IMR-90 (cell line): ENCODE results near the gene PLEK. TPM values are rescaled to one million over a fixed set of nuclear protein-coding genes. Genes with fewer than 3 reads are reported as not detected.
A peak's percentile ranks its signal among the peaks of the same experiment; 100 is the strongest.

Source experiments
- ATAC-seq: fragments of 200-7000 bp; cut with Tn5 transposase; 2 replicates; pipeline ENCODE4 v1.9.1; 2020; ENCODE audit warnings: low read depth, mild to moderate bottlenecking, moderate library complexity
- BruUV-seq: library from RNA; stranded (reverse); fragments of 400-500 nt; replicated peaks from 2 replicates; lab custom pipeline; 2021; lab: Mats Ljungman, UMichigan
- CTCF ChIA-PET: fragments of 300-600 bp; formaldehyde crosslinking; extraction: SDS; loops from one replicate; lab custom pipeline; 2021; ENCODE audit warnings: antibody characterized with exemption; lab: Yijun Ruan, JAX
- POLR2A ChIA-PET: fragments of 300-600 bp; sonication (Branson Sonifier 250); formaldehyde crosslinking; loops from one replicate; lab custom pipeline; 2022; ENCODE audit warnings: antibody characterized with exemption; ENCODE audit not compliant: unreplicated experiment; lab: Charles Lee
- DNase-seq: peaks from one replicate; pipeline ENCODE4 v3.0.0; 2013
- H2AFZ ChIP-seq: replicated peaks from 2 replicates; pipeline ENCODE3; 2013; ENCODE audit warnings: low read length, mild to moderate bottlenecking; ENCODE audit not compliant: poor library complexity
- H2AK5ac ChIP-seq: 2 replicates; pipeline ENCODE4 v1.6.1; 2013; ENCODE audit warnings: low read depth, low read length, inconsistent platforms
- H2AK9ac ChIP-seq: replicated peaks from 2 replicates; pipeline ENCODE3; 2013; ENCODE audit warnings: mild to moderate bottlenecking, low read depth, low read length, moderate library complexity; ENCODE audit not compliant: poor library complexity
- H2BK120ac ChIP-seq: 2 replicates; pipeline ENCODE4 v1.6.1; 2013; ENCODE audit warnings: low read depth, low read length, inconsistent platforms
- H2BK15ac ChIP-seq: 3 replicates; pipeline ENCODE4 v1.6.1; 2013; ENCODE audit warnings: low read depth, low read length, inconsistent platforms
- H2BK20ac ChIP-seq: 2 replicates; pipeline ENCODE4 v1.6.1; 2013; ENCODE audit warnings: low read depth, mild to moderate bottlenecking, inconsistent platforms, low read length, moderate library complexity
- H2BK5ac ChIP-seq: 2 replicates; pipeline ENCODE4 v1.6.1; 2013; ENCODE audit warnings: mild to moderate bottlenecking, low read depth, low read length, inconsistent platforms; ENCODE audit not compliant: poor library complexity, severe bottlenecking
- H3K14ac ChIP-seq: replicated peaks from 2 replicates; pipeline ENCODE4 v1.6.1; 2013; ENCODE audit warnings: low read depth, low read length, inconsistent platforms
- H3K18ac ChIP-seq: 2 replicates; pipeline ENCODE4 v1.6.1; 2013; ENCODE audit warnings: low read depth, low read length, control low read depth
- H3K23ac ChIP-seq: 2 replicates; pipeline ENCODE4 v1.6.1; 2013; ENCODE audit warnings: low read depth, low read length, inconsistent platforms
- H3K27ac ChIP-seq: 2 replicates; pipeline ENCODE4 v1.5.1; 2013; ENCODE audit warnings: mild to moderate bottlenecking, control low read depth, low read length; ENCODE audit not compliant: insufficient read depth
- H3K27me3 ChIP-seq: 2 replicates; pipeline ENCODE4 v1.6.1; 2013; ENCODE audit warnings: low read length; ENCODE audit not compliant: control insufficient read depth, insufficient read depth
- H3K36me3 ChIP-seq: 2 replicates; pipeline ENCODE4 v1.6.1; 2013; ENCODE audit warnings: low read length, mixed read lengths; ENCODE audit not compliant: control insufficient read depth, insufficient read depth
- H3K4ac ChIP-seq: 2 replicates; pipeline ENCODE4 v1.6.1; 2013; ENCODE audit warnings: low read depth, low read length, inconsistent platforms
- H3K4me1 ChIP-seq: 2 replicates; pipeline ENCODE4 v1.6.1; 2013; ENCODE audit warnings: low read length, mixed read lengths; ENCODE audit not compliant: control insufficient read depth, insufficient read depth
- H3K4me2 ChIP-seq: 2 replicates; pipeline ENCODE4 v1.6.1; 2013; ENCODE audit warnings: low read depth, mild to moderate bottlenecking, control low read depth, low read length, moderate library complexity
- H3K4me3 ChIP-seq: 2 replicates; pipeline ENCODE4 v1.5.1; 2013; ENCODE audit warnings: low read depth, mild to moderate bottlenecking, control low read depth, low read length, moderate library complexity; ENCODE audit not compliant: insufficient read depth
- H3K56ac ChIP-seq: 2 replicates; pipeline ENCODE4 v1.6.1; 2013; ENCODE audit warnings: low read length, inconsistent platforms; ENCODE audit not compliant: insufficient read depth; ENCODE audit errors: extremely low read depth
- H3K79me1 ChIP-seq, 2 experiments: 2 replicates each; pipeline ENCODE4 v1.6.1; 2013; ENCODE audit warnings: low read length in 2 of 2, inconsistent platforms in 1 of 2, low read depth in 1 of 2
- H3K9ac ChIP-seq: 2 replicates; pipeline ENCODE4 v1.6.1; 2013; ENCODE audit warnings: low read depth, low read length, control low read depth
- H3K9me1 ChIP-seq: 2 replicates; pipeline ENCODE4 v1.6.1; 2013; ENCODE audit warnings: low read length, inconsistent platforms; ENCODE audit not compliant: insufficient read depth
- H3K9me3 ChIP-seq: 2 replicates; pipeline ENCODE4 v1.6.1; 2013; ENCODE audit warnings: low read length; ENCODE audit not compliant: control insufficient read depth, insufficient read depth
- H4K20me1 ChIP-seq: 2 replicates; pipeline ENCODE4 v1.6.1; 2013; ENCODE audit warnings: low read length, inconsistent platforms; ENCODE audit not compliant: insufficient read depth
- H4K5ac ChIP-seq: 2 replicates; pipeline ENCODE4 v1.6.1; 2013; ENCODE audit warnings: mild to moderate bottlenecking, low read depth, low read length, control low read depth
- H4K8ac ChIP-seq, 2 experiments: 2 replicates each; pipeline ENCODE4 v1.6.1; 2013; ENCODE audit warnings: low read depth in 2 of 2, low read length in 2 of 2, control low read depth in 1 of 2, inconsistent platforms in 1 of 2
- H4K91ac ChIP-seq: 2 replicates; pipeline ENCODE4 v1.6.1; 2013; ENCODE audit warnings: low read depth, low read length, inconsistent platforms; ENCODE audit not compliant: insufficient read depth
- BHLHE40 ChIP-seq: fragments of 150-350 bp; IDR thresholded peaks from 2 replicates; pipeline ENCODE4 v1.6.1; 2016; ENCODE audit warnings: mild to moderate bottlenecking, low read depth, low read length
- CEBPB ChIP-seq: IDR thresholded peaks from 2 replicates; pipeline ENCODE4 v1.6.1; 2012; ENCODE audit warnings: low read depth, low read length, improper control_type of control experiment
- FOS ChIP-seq: fragments of 150-350 bp; IDR thresholded peaks from 2 replicates; pipeline ENCODE4 v1.6.1; 2016; ENCODE audit warnings: low read depth, low read length
- MAFK ChIP-seq: IDR thresholded peaks from 2 replicates; pipeline ENCODE4 v1.6.1; 2012; ENCODE audit warnings: low read depth, low read length, improper control_type of control experiment
- MAZ ChIP-seq: IDR thresholded peaks from 2 replicates; pipeline ENCODE4 v1.6.1; 2012; ENCODE audit warnings: low read depth, mild to moderate bottlenecking, low read length, improper control_type of control experiment, moderate library complexity, borderline replicate concordance
- MXI1 ChIP-seq: IDR thresholded peaks from 2 replicates; pipeline ENCODE4 v1.6.1; 2012; ENCODE audit warnings: low read depth, mild to moderate bottlenecking, low read length, moderate library complexity, borderline replicate concordance
- NFE2L2 ChIP-seq: fragments of 150-350 bp; IDR thresholded peaks from 2 replicates; pipeline ENCODE4 v1.6.1; 2016; ENCODE audit warnings: low read depth, mild to moderate bottlenecking, low read length
- POLR2A ChIP-seq: IDR thresholded peaks from 2 replicates; pipeline ENCODE4 v1.6.1; 2012; ENCODE audit warnings: mild to moderate bottlenecking, low read depth, low read length
- RAD21 ChIP-seq: IDR thresholded peaks from 2 replicates; pipeline ENCODE4 v1.6.1; 2012; ENCODE audit warnings: low read length, improper control_type of control experiment
- RCOR1 ChIP-seq: IDR thresholded peaks from 2 replicates; pipeline ENCODE4 v1.6.1; 2012; ENCODE audit warnings: mild to moderate bottlenecking, low read length, improper control_type of control experiment; ENCODE audit not compliant: insufficient replicate concordance
- USF2 ChIP-seq: fragments of 150-350 bp; IDR thresholded peaks from 2 replicates; pipeline ENCODE4 v1.6.1; 2017; ENCODE audit warnings: mild to moderate bottlenecking, antibody characterized with exemption, low read length, low read depth
- WGBS, 2 experiments: methylation state at CpG; one replicate each; pipeline versions ENCODE4 v1.1.5 to v1.1.7; 2013; ENCODE audit warnings: missing lambda C conversion rate in 2 of 2; ENCODE audit not compliant: insufficient read length in 1 of 2; ENCODE audit errors: extremely low coverage in 2 of 2; 5-methylcytosine and 5-hydroxymethylcytosine counted together
- dilution Hi-C: fragments of 300-500 bp; cut with HindIII; formaldehyde crosslinking; loops from one replicate; pipeline ENCODE4 v1.14.3; 2018; ENCODE audit warnings: low sequenced_read_pairs; ENCODE audit not compliant: unreplicated experiment
- in situ Hi-C: fragments of 300-500 bp; cut with MboI; formaldehyde crosslinking; loops from 3 replicates; pipeline ENCODE4 v1.14.3; 2019; ENCODE audit warnings: low sequenced_read_pairs, inconsistent platforms, mixed read lengths
- intact Hi-C: fragments of 100-400 bp; cut with micrococcal nuclease; formaldehyde crosslinking; loops from 2 replicates; pipeline ENCODE4 v1.10.0; 2022
- polyA plus RNA-seq, 3 experiments: library from polyadenylated mRNA; depleted of rRNA; stranded (reverse); fragments of >200 nt; gene quantifications; 2 replicates each; pipeline ENCODE4 v1.2.3, GENCODE V29; 2012; ENCODE audit warnings: low replicate concordance in 1 of 3
- total RNA-seq: library from RNA; depleted of rRNA; stranded (reverse); fragments of >200 nt; gene quantifications from 2 replicates; pipeline ENCODE4 v1.2.3, GENCODE V29; 2012

Gene PLEK
- total and polyA plus RNA-seq, 2 of the 4 experiments (the other 2 are of a cell fraction) = under 0.01 TPM; not detected in 1

- Histone ChIP-seq H3K9me3 (no peaks in the 10 kb centered on the region), H3K9me1 (no peaks in the 10 kb centered on the region; the same call in 1 of the 2 replicates), H3K9ac (peak overlapping the region; percentile 93), H3K4me3 (peak overlapping the region; percentile 87), H2BK20ac (no peak overlapping the region; the same call in 1 of the 2 replicates), H3K14ac (peak overlapping the region; percentile 90), H3K4me2 (peak overlapping the region; percentile 94), H4K5ac (peak overlapping the region; percentile 72), H3K27ac (peak overlapping the region; percentile 98), H4K91ac (peak overlapping the region; percentile 95), H3K4ac (peak overlapping the region; percentile 91), H4K8ac (peak overlapping the region; percentile 70 to 93), H3K4me1 (no peaks in the 10 kb centered on the region), H3K79me1 (peaks cover 15 to 38% of the 10 kb centered on the region in 2 experiments), H4K20me1 (no peaks in the 10 kb centered on the region), H2AK9ac (peak overlapping the region; percentile 96), H2AK5ac (no peak overlapping the region; the same call in 1 of the 2 replicates), H2AFZ (peak overlapping the region; percentile 96), H2BK120ac (peak overlapping the region; percentile 87), H3K36me3 (peaks cover 3% of the 10 kb centered on the region; the same call in 1 of the 2 replicates), H2BK5ac (peak overlapping the region; percentile 90), H2BK15ac (peak overlapping the region; percentile 48; the same call in 1 of the 3 replicates), H3K27me3 (no peaks in the 10 kb centered on the region), H3K56ac (peak overlapping the region; percentile 70), H3K23ac (peak overlapping the region; percentile 99), H3K18ac (peak overlapping the region; percentile 50)
- intact Hi-C loops = loop anchor here (1.0 to 2.0 kb wide), 2 partner anchors 68 to 122 kb away; no protein-coding TSS in a partner anchor
- in situ Hi-C loops = no loop called here
- ATAC-seq (peak; percentile 40), DNase-seq (no peak)
- TF ChIP-seq BHLHE40 (no peak), MXI1 (no peak), NFE2L2 (no peak), FOS (no peak), RAD21 (no peak), MAZ (no peak), POLR2A (no peak), USF2 (no peak), RCOR1 (no peak), CEBPB (no peak), MAFK (no peak)
- 0% methylated on average over 9 of the region's 27 CpGs; no CpG with 5 or more reads in 1 of the 2 experiments for WGBS, 2 experiments
- CTCF ChIA-PET = interaction anchor here (1.0 kb wide), 1 partner anchor 12 kb away, joined by 5 read pairs; no protein-coding TSS in a partner anchor
- POLR2A ChIA-PET = no interaction called here
- BruUV-seq = no TSS peak
- dilution Hi-C loops = no loop called here
These were observed 46.1 kb upstream of the PLEK start for GRCh38 chr2:68318914-68319397.
